HepG2 (cell line): ENCODE results near the gene KDM6B. TPM values are rescaled to one million over a fixed set of nuclear protein-coding genes. Genes with fewer than 3 reads are reported as not detected.

ENCODE experiments used
- ATAC-seq: fragments of 200-7000 bp; cut with Tn5 transposase; 3 replicates; pipeline ENCODE4 v1.9.1; 2020; ENCODE audit warnings: mild to moderate bottlenecking, moderate library complexity
- BruUV-seq: library from RNA; stranded (reverse); fragments of 400-500 nt; replicated peaks from 2 replicates; lab custom pipeline; 2021; lab: Mats Ljungman, UMichigan
- CTCF ChIA-PET: fragments of 300-600 bp; formaldehyde crosslinking; extraction: SDS; loops from one replicate; lab custom pipeline; 2021; ENCODE audit warnings: low total read pairs, inconsistent platforms, low intra/inter-chr PET ratio; lab: Yijun Ruan, JAX
- POLR2A ChIA-PET: fragments of 350-600 bp; sonication (Branson Sonifier 250); formaldehyde crosslinking; loops from one replicate; lab custom pipeline; 2020; ENCODE audit warnings: antibody characterized with exemption, inconsistent platforms; lab: Yijun Ruan, JAX
- DNase-seq: peaks from one replicate; pipeline ENCODE4 v3.0.0-alpha.2; 2015; ENCODE audit warnings: low spot score
- FAIRE-seq: peaks from 3 replicates; lab custom pipeline; 2011; peaks lifted over from hg19 to GRCh38; lab: Jason Lieb, UNC
- H2AFZ ChIP-seq: one replicate; pipeline ENCODE4 v1.6.1; 2011; ENCODE audit warnings: low read length, inconsistent platforms
- H3K27ac ChIP-seq: fragments of 300-600 bp; 3 replicates; pipeline ENCODE4 v1.8.0; 2011; ENCODE audit warnings: mixed run types, mild to moderate bottlenecking, mixed read lengths, low read length, inconsistent platforms; ENCODE audit not compliant: insufficient read depth; ENCODE audit errors: extremely low read length
- H3K27me3 ChIP-seq, 2 experiments: fragments of 200-600 bp in 1 of 2; 2 replicates in 1 of 2; 3 replicates in 1 of 2; pipeline versions ENCODE4 v1.6.0 to v1.8.0; 2011; ENCODE audit warnings: low read length in 2 of 2, mild to moderate bottlenecking in 2 of 2, moderate library complexity in 2 of 2, inconsistent platforms in 1 of 2; ENCODE audit not compliant: insufficient read depth in 2 of 2, control insufficient read depth in 1 of 2
- H3K36me3 ChIP-seq, 2 experiments: fragments of 200-600 bp in 1 of 2; replicated peaks in 1 of 2; 2 replicates in 1 of 2; 3 replicates in 1 of 2; pipeline versions ENCODE4 v1.5.1 to v1.8.0; 2011; ENCODE audit warnings: low read length in 2 of 2, inconsistent platforms in 1 of 2; ENCODE audit not compliant: insufficient read depth in 2 of 2, control insufficient read depth in 1 of 2
- H3K4me1 ChIP-seq: 2 replicates; pipeline ENCODE4 v1.5.1; 2012; ENCODE audit warnings: low read length, inconsistent platforms; ENCODE audit not compliant: insufficient read depth
- H3K4me2 ChIP-seq: 2 replicates; pipeline ENCODE4 v1.6.0; 2011; ENCODE audit warnings: low read depth, low read length, inconsistent platforms
- H3K4me3 ChIP-seq, 3 experiments: fragments of 200-600 bp in 1 of 3; sonication (generic), shearing (Covaris generic) in 1 of 3; replicated peaks in 1 of 3; 2 replicates each; pipeline ENCODE4 v1.5.1; 2011 to 2016; ENCODE audit warnings: low read length in 3 of 3, inconsistent platforms in 2 of 3, low read depth in 2 of 3, mild to moderate bottlenecking in 2 of 3, control low read depth in 1 of 3, mixed read lengths in 1 of 3; ENCODE audit not compliant: insufficient read depth in 1 of 3
- H3K79me2 ChIP-seq: one replicate; pipeline ENCODE4 v1.6.1; 2011; ENCODE audit warnings: low read length, inconsistent platforms; ENCODE audit not compliant: insufficient read depth
- H3K9ac ChIP-seq: 2 replicates; pipeline ENCODE4 v1.6.0; 2011; ENCODE audit warnings: mild to moderate bottlenecking, low read depth, low read length, inconsistent platforms; ENCODE audit not compliant: insufficient read depth
- H3K9me3 ChIP-seq: 2 replicates; pipeline ENCODE4 v1.5.1; 2012; ENCODE audit warnings: mild to moderate bottlenecking, low read length
- H4K20me1 ChIP-seq: 2 replicates; pipeline ENCODE4 v1.6.0; 2011; ENCODE audit warnings: inconsistent platforms, mild to moderate bottlenecking, low read length, moderate library complexity; ENCODE audit not compliant: insufficient read depth
- AGO1 ChIP-seq: fragments of 200-400 bp; formaldehyde crosslinking; IDR thresholded peaks from 2 replicates; pipeline ENCODE4 v1.6.1; 2017; ENCODE audit warnings: mild to moderate bottlenecking, low read depth, low read length, moderate library complexity; ENCODE audit not compliant: poor library complexity, severe bottlenecking
- HDAC1 ChIP-seq: sonication (generic); formaldehyde crosslinking; IDR thresholded peaks from 2 replicates; pipeline ENCODE4 v1.5.1; 2020; ENCODE audit warnings: mild to moderate bottlenecking, missing genetic modification reagents
- HDAC6 ChIP-seq: fragments of 200-600 bp; sonication (generic); IDR thresholded peaks from 2 replicates; pipeline ENCODE4 v1.7.0; 2017; ENCODE audit warnings: mild to moderate bottlenecking, antibody characterized with exemption, low read length, low read depth
- HOXA7 ChIP-seq: sonication (generic); formaldehyde crosslinking; IDR thresholded peaks from 2 replicates; pipeline ENCODE4 v1.8.1; 2022; ENCODE audit warnings: mild to moderate bottlenecking, missing genetic modification reagents, moderate library complexity
- MAF1 ChIP-seq: sonication (generic); formaldehyde crosslinking; IDR thresholded peaks from 2 replicates; pipeline ENCODE4 v1.5.0; 2020; ENCODE audit warnings: missing genetic modification reagents, borderline replicate concordance
- MEF2D ChIP-seq: sonication (generic); formaldehyde crosslinking; IDR thresholded peaks from 2 replicates; pipeline ENCODE4 v1.5.1; 2020; ENCODE audit warnings: mild to moderate bottlenecking, missing genetic modification reagents
- NKX3-1 ChIP-seq: sonication (generic); formaldehyde crosslinking; IDR thresholded peaks from 2 replicates; pipeline ENCODE4 v1.5.0; 2020; ENCODE audit warnings: missing genetic modification reagents
- PREB ChIP-seq: sonication (generic); formaldehyde crosslinking; IDR thresholded peaks from 2 replicates; pipeline ENCODE4 v1.4.0; 2020; ENCODE audit warnings: missing genetic modification reagents
- ZNF292 ChIP-seq: sonication (generic); formaldehyde crosslinking; IDR thresholded peaks from 2 replicates; pipeline ENCODE4 v1.8.1; 2022; ENCODE audit warnings: mild to moderate bottlenecking, low read depth, missing genetic modification reagents, borderline replicate concordance
- ZSCAN5A ChIP-seq: sonication (generic); formaldehyde crosslinking; IDR thresholded peaks from 2 replicates; pipeline ENCODE4 v1.8.0; 2022; ENCODE audit warnings: mild to moderate bottlenecking, missing genetic modification reagents, borderline replicate concordance
- WGBS: methylation state at CpG from one replicate; pipeline ENCODE4 v1.1.6; 2017; ENCODE audit warnings: low lambda C conversion rate; 5-methylcytosine and 5-hydroxymethylcytosine counted together
- in situ Hi-C: cut with HindIII; loops from 2 replicates; pipeline ENCODE4 v1.10.0; 2017; ENCODE audit warnings: low pct_unique_long_range_greater_than_20kb; ENCODE audit not compliant: extremely low pct_ligation_motif_present
- intact Hi-C: fragments of 100-400 bp; cut with micrococcal nuclease; formaldehyde crosslinking; loops from one replicate; pipeline ENCODE4 v1.10.0; 2022; ENCODE audit not compliant: unreplicated experiment
- polyA plus RNA-seq, 8 experiments: library from polyadenylated mRNA; depleted of rRNA in 3 of 8; stranded (reverse) in 7 of 8; unstranded in 1 of 8; fragments of >200 nt; fragmentation: Illumina TruSeq in 4 of 8; extraction: Trizol in 4 of 8; gene quantifications; 2 replicates each; pipeline versions ENCODE4 v1.2.1 to v1.2.3, GENCODE V29; 2011 to 2016; ENCODE audit warnings: low read depth in 4 of 8, missing spikeins in 1 of 8, mixed read lengths in 1 of 8; ENCODE audit not compliant: insufficient read depth in 1 of 8
- total RNA-seq, 5 experiments: library from RNA; depleted of rRNA; stranded (reverse); fragments of >200 nt; fragmentation: Illumina TruSeq; extraction: Trizol; gene quantifications; 2 replicates each; pipeline ENCODE4 v1.2.3, GENCODE V29; 2016; ENCODE audit warnings: low read depth in 1 of 5

KDM6B gene
- total and polyA plus RNA-seq, 2 of the 13 experiments (the other 11 are each of a cell fraction or from before 2014, with no cell fraction given), result 1.3 to 2.1 TPM

GRCh38 chr17:7858522-7858810, 24.4 kb downstream of the KDM6B start (continued):
- no peak for TF ChIP-seq ZNF292 (CRISPR knock-in tag)

GRCh38 chr17:7859028-7859427, 25.0 kb downstream of the KDM6B start:
- intact Hi-C loops (no loop called here), in situ Hi-C loops (loop anchor here (5.0 kb wide), 1 partner anchor 38 kb away; no protein-coding TSS in a partner anchor)
- no peak for TF ChIP-seq ZSCAN5A (CRISPR knock-in tag)
- TF ChIP-seq PREB (CRISPR knock-in tag), result no peak
- TF ChIP-seq HDAC6, result no peak
- no peak for TF ChIP-seq MEF2D
- no peak for TF ChIP-seq HOXA7 (CRISPR knock-in tag)
- no peak for TF ChIP-seq HDAC1 (CRISPR knock-in tag)
- TF ChIP-seq NKX3-1 (CRISPR knock-in tag), result no peak
- TF ChIP-seq MAF1, result no peak
- no peak for TF ChIP-seq AGO1
- no peaks in the 10 kb centered on the region; a peak in 1 of 5 replicates for H3K27me3 ChIP-seq
- BruUV-seq, result no TSS peak
- H3K9me3 ChIP-seq, result no peaks in the 10 kb centered on the region
- peak overlapping the region; percentile 94 for H3K27ac ChIP-seq
- no peak overlapping the region for H2AFZ ChIP-seq
- ATAC-seq (no peak), DNase-seq (no peak), FAIRE-seq (no peak)
- H3K9ac ChIP-seq, result peak overlapping the region; percentile 80
- POLR2A ChIA-PET, result interaction anchor here (1.2 kb wide), 1 partner anchor 813 kb away, joined by 3 read pairs; no protein-coding TSS in a partner anchor
- WGBS, result 79% methylated on average over 5 of the region's 8 CpGs
- H4K20me1 ChIP-seq, result no peaks in the 10 kb centered on the region
- peak overlapping the region; percentile 98 for H3K4me2 ChIP-seq
- CTCF ChIA-PET, result interaction anchor here (2.0 to 3.3 kb wide), 2 partner anchors 36 to 38 kb away, joined by 9 read pairs; no protein-coding TSS in a partner anchor
- no peaks in the 10 kb centered on the region for H3K36me3 ChIP-seq
- peak overlapping the region; percentile 70 to 83 (median 83); a peak in 5 of 6 replicates for H3K4me3 ChIP-seq
- H3K4me1 ChIP-seq, result peaks cover 68% of the 10 kb centered on the region
- H3K79me2 ChIP-seq, result peaks cover 8% of the 10 kb centered on the region
